Smooth muscle cell (in vitro differentiated cells): ENCODE results near the gene AIG1. TPM values are rescaled to one million over a fixed set of nuclear protein-coding genes. Genes with fewer than 3 reads are reported as not detected.

Source experiments
- DNase-seq: peaks from one replicate; lab custom pipeline; 2025; ENCODE audit not compliant: unreplicated experiment; lab: John Stamatoyannopoulos, UW
- H2AFZ ChIP-seq: fragments of 200-600 bp; sonication (generic); 2 replicates; pipeline ENCODE4 v1.6.0; 2016; ENCODE audit warnings: antibody characterized with exemption, low read depth, mild to moderate bottlenecking
- H3F3A ChIP-seq: fragments of 200-600 bp; sonication (generic); 2 replicates; pipeline ENCODE4 v1.6.0; 2017; ENCODE audit warnings: antibody characterized with exemption, low read depth
- H3K27ac ChIP-seq: fragments of 200-600 bp; sonication (generic); 2 replicates; pipeline ENCODE4 v1.5.1; 2016; ENCODE audit warnings: low read depth, mild to moderate bottlenecking
- H3K27me3 ChIP-seq: fragments of 200-600 bp; sonication (generic); 2 replicates; pipeline ENCODE4 v1.6.1; 2016; ENCODE audit warnings: low read depth, mild to moderate bottlenecking
- H3K36me3 ChIP-seq: fragments of 200-600 bp; sonication (generic); 2 replicates; pipeline ENCODE4 v1.5.1; 2016; ENCODE audit warnings: low read depth
- H3K4me1 ChIP-seq: fragments of 200-600 bp; sonication (generic); 2 replicates; pipeline ENCODE4 v1.5.1; 2016; ENCODE audit warnings: low read depth
- H3K4me2 ChIP-seq: fragments of 200-600 bp; sonication (generic); 2 replicates; pipeline ENCODE4 v1.6.0; 2016; ENCODE audit warnings: mild to moderate bottlenecking
- H3K4me3 ChIP-seq: fragments of 200-600 bp; sonication (generic); 2 replicates; pipeline ENCODE4 v1.5.1; 2016; ENCODE audit warnings: mild to moderate bottlenecking
- H3K79me2 ChIP-seq: fragments of 200-600 bp; sonication (generic); 2 replicates; pipeline ENCODE4 v1.6.0; 2016; ENCODE audit warnings: low read depth, mild to moderate bottlenecking
- H3K9ac ChIP-seq: fragments of 200-600 bp; sonication (generic); 2 replicates; pipeline ENCODE4 v1.6.0; 2016; ENCODE audit warnings: low read depth
- H3K9me3 ChIP-seq: fragments of 200-600 bp; sonication (generic); replicated peaks from 2 replicates; pipeline ENCODE4 v1.5.1; 2016; ENCODE audit warnings: low read depth
- H4K20me1 ChIP-seq: fragments of 200-600 bp; sonication (generic); 2 replicates; pipeline ENCODE4 v1.6.0; 2016; ENCODE audit warnings: low read depth
- CTCF ChIP-seq: fragments of 200-600 bp; sonication (generic); IDR thresholded peaks from 2 replicates; pipeline ENCODE4 v1.5.1; 2017; ENCODE audit warnings: borderline replicate concordance, mild to moderate bottlenecking, antibody characterized with exemption; ENCODE audit not compliant: insufficient read depth, poor library complexity, severe bottlenecking
- WGBS: methylation state at CpG from one replicate; pipeline ENCODE4 v1.1.7; 2016; ENCODE audit warnings: low lambda C conversion rate; 5-methylcytosine and 5-hydroxymethylcytosine counted together
- polyA plus RNA-seq: library from polyadenylated mRNA; unstranded; fragments of >200 nt; fragmentation: Nextera tagmentation; extraction: Ambion mirVana; gene quantifications from 2 replicates; pipeline ENCODE4 v1.2.1, GENCODE V29; 2016
- total RNA-seq: library from RNA; depleted of rRNA; stranded (reverse); fragments of >200 nt; gene quantifications from 2 replicates; pipeline ENCODE4 v1.2.3, GENCODE V29; 2014

AIG1 gene
- total and polyA plus RNA-seq, 2 experiments from 2014 or later: 9.1 to 25.9 TPM

GRCh38 chr6:143117108-143117507 is 56.4 kb downstream of the AIG1 start:
- WGBS: 100% methylated on average over 1 of the region's 1 CpG
- no peak for TF ChIP-seq CTCF
- H3K9ac ChIP-seq: no peak overlapping the region

GRCh38 chr6:143119260-143119659 is 58.6 kb downstream of the AIG1 start:
- DNase-seq: no peak
- Histone ChIP-seq H3K9ac (no peak overlapping the region), H3K9me3 (no peaks in the 10 kb centered on the region), H3K4me1 (no peaks in the 10 kb centered on the region), H3K27me3 (no peaks in the 10 kb centered on the region), H3K36me3 (no peaks in the 10 kb centered on the region), H3K27ac (no peak overlapping the region), H2AFZ (no peak overlapping the region), H3K4me2 (no peak overlapping the region), H4K20me1 (no peaks in the 10 kb centered on the region), H3K4me3 (no peak overlapping the region), H3F3A (no peaks in the 10 kb centered on the region), H3K79me2 (no peaks in the 10 kb centered on the region)
- 96% methylated on average over 2 of the region's 2 CpGs for WGBS
- no peak for TF ChIP-seq CTCF

More at GRCh38 chr6:143117108-143117507, 56.4 kb downstream of the AIG1 start:
- no peak overlapping the region for H2AFZ ChIP-seq
- H3K79me2 ChIP-seq: no peaks in the 10 kb centered on the region
- H3K27ac ChIP-seq: no peak overlapping the region
- no peaks in the 10 kb centered on the region for H3F3A ChIP-seq
- H3K4me3 ChIP-seq: no peak overlapping the region
- no peak overlapping the region for H3K4me2 ChIP-seq
- H3K36me3 ChIP-seq: no peaks in the 10 kb centered on the region
- DNase-seq: no peak
- no peaks in the 10 kb centered on the region for H3K4me1 ChIP-seq
- H4K20me1 ChIP-seq: no peaks in the 10 kb centered on the region
- no peaks in the 10 kb centered on the region for H3K27me3 ChIP-seq
- no peaks in the 10 kb centered on the region for H3K9me3 ChIP-seq

- no peak overlapping the region for H3K9ac ChIP-seq
- no peaks in the 10 kb centered on the region for H4K20me1 ChIP-seq
- H3F3A ChIP-seq: no peaks in the 10 kb centered on the region
- H3K27ac ChIP-seq: no peak overlapping the region
- H3K9me3 ChIP-seq: no peaks in the 10 kb centered on the region
- no peak overlapping the region for H3K4me3 ChIP-seq
- no peak overlapping the region for H2AFZ ChIP-seq
- H3K4me2 ChIP-seq: no peak overlapping the region
- H3K36me3 ChIP-seq: no peaks in the 10 kb centered on the region
- DNase-seq: no peak
- no peaks in the 10 kb centered on the region for H3K79me2 ChIP-seq
- WGBS: 96% methylated on average over 1 of the region's 1 CpG
- TF ChIP-seq CTCF: no peak
- no peaks in the 10 kb centered on the region for H3K27me3 ChIP-seq
- no peaks in the 10 kb centered on the region for H3K4me1 ChIP-seq
Observed at GRCh38 chr6:143123081-143123480, 62.4 kb downstream of the AIG1 start.

GRCh38 chr6:143123941-143124340 is 63.3 kb downstream of the AIG1 start:
- no peak overlapping the region for H3K4me3 ChIP-seq
- no peaks in the 10 kb centered on the region for H3K4me1 ChIP-seq
- TF ChIP-seq CTCF: no peak
- no peak for DNase-seq
- no peak overlapping the region for H2AFZ ChIP-seq
- H3K9me3 ChIP-seq: no peaks in the 10 kb centered on the region
- no peak overlapping the region for H3K4me2 ChIP-seq
- H3K9ac ChIP-seq: no peak overlapping the region
- no peaks in the 10 kb centered on the region for H3F3A ChIP-seq
- H4K20me1 ChIP-seq: no peaks in the 10 kb centered on the region
- no peaks in the 10 kb centered on the region for H3K79me2 ChIP-seq
- 89% methylated on average over 2 of the region's 2 CpGs for WGBS
- H3K36me3 ChIP-seq: no peaks in the 10 kb centered on the region
- H3K27me3 ChIP-seq: no peaks in the 10 kb centered on the region
- H3K27ac ChIP-seq: no peak overlapping the region
